HepG2 (cell line): ENCODE measurements around the gene ACP2. TPM values are rescaled to one million over a fixed set of nuclear protein-coding genes. Genes with fewer than 3 reads are reported as not detected.
A peak's percentile ranks its signal among the peaks of the same experiment; 100 is the strongest.

Experiments used
- ATAC-seq: fragments of 200-7000 bp; cut with Tn5 transposase; 3 replicates; pipeline ENCODE4 v1.9.1; 2020; ENCODE audit warnings: mild to moderate bottlenecking, moderate library complexity
- BruUV-seq: library from RNA; stranded (reverse); fragments of 400-500 nt; replicated peaks from 2 replicates; lab custom pipeline; 2021; lab: Mats Ljungman, UMichigan
- CTCF ChIA-PET: fragments of 300-600 bp; formaldehyde crosslinking; extraction: SDS; loops from one replicate; lab custom pipeline; 2021; ENCODE audit warnings: low total read pairs, inconsistent platforms, low intra/inter-chr PET ratio; lab: Yijun Ruan, JAX
- POLR2A ChIA-PET: fragments of 350-600 bp; sonication (Branson Sonifier 250); formaldehyde crosslinking; loops from one replicate; lab custom pipeline; 2020; ENCODE audit warnings: antibody characterized with exemption, inconsistent platforms; lab: Yijun Ruan, JAX
- DNase-seq: peaks from one replicate; pipeline ENCODE4 v3.0.0-alpha.2; 2015; ENCODE audit warnings: low spot score
- FAIRE-seq: peaks from 3 replicates; lab custom pipeline; 2011; peaks lifted over from hg19 to GRCh38; lab: Jason Lieb, UNC
- H2AFZ ChIP-seq: one replicate; pipeline ENCODE4 v1.6.1; 2011; ENCODE audit warnings: low read length, inconsistent platforms
- H3K27ac ChIP-seq: fragments of 300-600 bp; 3 replicates; pipeline ENCODE4 v1.8.0; 2011; ENCODE audit warnings: mixed run types, mild to moderate bottlenecking, mixed read lengths, low read length, inconsistent platforms; ENCODE audit not compliant: insufficient read depth; ENCODE audit errors: extremely low read length
- H3K27me3 ChIP-seq, 2 experiments: fragments of 200-600 bp in 1 of 2; 2 replicates in 1 of 2; 3 replicates in 1 of 2; pipeline versions ENCODE4 v1.6.0 to v1.8.0; 2011; ENCODE audit warnings: low read length in 2 of 2, mild to moderate bottlenecking in 2 of 2, moderate library complexity in 2 of 2, inconsistent platforms in 1 of 2; ENCODE audit not compliant: insufficient read depth in 2 of 2, control insufficient read depth in 1 of 2
- H3K36me3 ChIP-seq, 2 experiments: fragments of 200-600 bp in 1 of 2; replicated peaks in 1 of 2; 2 replicates in 1 of 2; 3 replicates in 1 of 2; pipeline versions ENCODE4 v1.5.1 to v1.8.0; 2011; ENCODE audit warnings: low read length in 2 of 2, inconsistent platforms in 1 of 2; ENCODE audit not compliant: insufficient read depth in 2 of 2, control insufficient read depth in 1 of 2
- H3K4me1 ChIP-seq: 2 replicates; pipeline ENCODE4 v1.5.1; 2012; ENCODE audit warnings: low read length, inconsistent platforms; ENCODE audit not compliant: insufficient read depth
- H3K4me2 ChIP-seq: 2 replicates; pipeline ENCODE4 v1.6.0; 2011; ENCODE audit warnings: low read depth, low read length, inconsistent platforms
- H3K4me3 ChIP-seq, 3 experiments: fragments of 200-600 bp in 1 of 3; sonication (generic), shearing (Covaris generic) in 1 of 3; replicated peaks in 1 of 3; 2 replicates each; pipeline ENCODE4 v1.5.1; 2011 to 2016; ENCODE audit warnings: low read length in 3 of 3, inconsistent platforms in 2 of 3, low read depth in 2 of 3, mild to moderate bottlenecking in 2 of 3, control low read depth in 1 of 3, mixed read lengths in 1 of 3; ENCODE audit not compliant: insufficient read depth in 1 of 3
- H3K79me2 ChIP-seq: one replicate; pipeline ENCODE4 v1.6.1; 2011; ENCODE audit warnings: low read length, inconsistent platforms; ENCODE audit not compliant: insufficient read depth
- H3K9ac ChIP-seq: 2 replicates; pipeline ENCODE4 v1.6.0; 2011; ENCODE audit warnings: mild to moderate bottlenecking, low read depth, low read length, inconsistent platforms; ENCODE audit not compliant: insufficient read depth
- H3K9me3 ChIP-seq: 2 replicates; pipeline ENCODE4 v1.5.1; 2012; ENCODE audit warnings: mild to moderate bottlenecking, low read length
- H4K20me1 ChIP-seq: 2 replicates; pipeline ENCODE4 v1.6.0; 2011; ENCODE audit warnings: inconsistent platforms, mild to moderate bottlenecking, low read length, moderate library complexity; ENCODE audit not compliant: insufficient read depth
- DNMT1 ChIP-seq: sonication (generic); formaldehyde crosslinking; IDR thresholded peaks from 2 replicates; pipeline ENCODE4 v1.5.1; 2020; ENCODE audit warnings: mild to moderate bottlenecking, missing genetic modification reagents
- FOXO1 ChIP-seq: sonication (generic); formaldehyde crosslinking; IDR thresholded peaks from 2 replicates; pipeline ENCODE4 v1.4.0; 2020; ENCODE audit warnings: missing genetic modification reagents
- GTF2F1 ChIP-seq: fragments of 150-350 bp; IDR thresholded peaks from 2 replicates; pipeline ENCODE4 v1.6.1; 2014; ENCODE audit warnings: low read length
- KDM5B ChIP-seq: sonication (generic); formaldehyde crosslinking; IDR thresholded peaks from 2 replicates; pipeline ENCODE4 v1.4.0; 2020; ENCODE audit warnings: missing genetic modification reagents, mild to moderate bottlenecking, borderline replicate concordance
- SSRP1 ChIP-seq: IDR thresholded peaks from 2 replicates; pipeline ENCODE4 v1.6.1; 2016; ENCODE audit warnings: control low read depth
- TARDBP ChIP-seq: sonication (generic); formaldehyde crosslinking; IDR thresholded peaks from 2 replicates; pipeline ENCODE4 v1.8.0; 2022; ENCODE audit warnings: mild to moderate bottlenecking, missing genetic modification reagents
- TCF7 ChIP-seq: sonication (generic); IDR thresholded peaks from 2 replicates; pipeline ENCODE4 v1.6.1; 2016; ENCODE audit warnings: antibody characterized with exemption, low read depth
- ZC3H13 ChIP-seq: sonication (generic); formaldehyde crosslinking; IDR thresholded peaks from 2 replicates; pipeline ENCODE4 v1.8.1; 2023; ENCODE audit warnings: mild to moderate bottlenecking, missing genetic modification reagents, moderate library complexity
- ZFX ChIP-seq: sonication (generic); formaldehyde crosslinking; IDR thresholded peaks from 2 replicates; pipeline ENCODE4 v1.4.0; 2020; ENCODE audit warnings: mild to moderate bottlenecking, low read depth, missing genetic modification reagents, moderate library complexity
- ZNF121 ChIP-seq: sonication (generic); formaldehyde crosslinking; IDR thresholded peaks from 2 replicates; pipeline ENCODE4 v1.5.0; 2020; ENCODE audit warnings: mild to moderate bottlenecking, missing genetic modification reagents
- ZNF556 ChIP-seq: sonication (generic); formaldehyde crosslinking; IDR thresholded peaks from 2 replicates; pipeline ENCODE4 v1.4.0; 2020; ENCODE audit warnings: mild to moderate bottlenecking, missing genetic modification reagents, borderline replicate concordance
- ZNF788 ChIP-seq: sonication (generic); formaldehyde crosslinking; IDR thresholded peaks from 2 replicates; pipeline ENCODE4 v1.5.0; 2020; ENCODE audit warnings: mild to moderate bottlenecking, missing genetic modification reagents, borderline replicate concordance
- WGBS: methylation state at CpG from one replicate; pipeline ENCODE4 v1.1.6; 2017; ENCODE audit warnings: low lambda C conversion rate; 5-methylcytosine and 5-hydroxymethylcytosine counted together
- in situ Hi-C: cut with HindIII; loops from 2 replicates; pipeline ENCODE4 v1.10.0; 2017; ENCODE audit warnings: low pct_unique_long_range_greater_than_20kb; ENCODE audit not compliant: extremely low pct_ligation_motif_present
- intact Hi-C: fragments of 100-400 bp; cut with micrococcal nuclease; formaldehyde crosslinking; loops from one replicate; pipeline ENCODE4 v1.10.0; 2022; ENCODE audit not compliant: unreplicated experiment
- polyA plus RNA-seq, 8 experiments: library from polyadenylated mRNA; depleted of rRNA in 3 of 8; stranded (reverse) in 7 of 8; unstranded in 1 of 8; fragments of >200 nt; fragmentation: Illumina TruSeq in 4 of 8; extraction: Trizol in 4 of 8; gene quantifications; 2 replicates each; pipeline versions ENCODE4 v1.2.1 to v1.2.3, GENCODE V29; 2011 to 2016; ENCODE audit warnings: low read depth in 4 of 8, missing spikeins in 1 of 8, mixed read lengths in 1 of 8; ENCODE audit not compliant: insufficient read depth in 1 of 8
- total RNA-seq, 5 experiments: library from RNA; depleted of rRNA; stranded (reverse); fragments of >200 nt; fragmentation: Illumina TruSeq; extraction: Trizol; gene quantifications; 2 replicates each; pipeline ENCODE4 v1.2.3, GENCODE V29; 2016; ENCODE audit warnings: low read depth in 1 of 5
- TF ChIP-seq, protein P1 (sequence below): sonication (generic); formaldehyde crosslinking; IDR thresholded peaks from 2 replicates; pipeline ENCODE4 v1.9.0; 2021; ENCODE audit warnings: missing genetic modification reagents, borderline replicate concordance

Gene ACP2
- total and polyA plus RNA-seq, 2 of the 13 experiments (the other 11 are each of a cell fraction or from before 2014, with no cell fraction given), result 17.7 to 20.2 TPM

DNA sequence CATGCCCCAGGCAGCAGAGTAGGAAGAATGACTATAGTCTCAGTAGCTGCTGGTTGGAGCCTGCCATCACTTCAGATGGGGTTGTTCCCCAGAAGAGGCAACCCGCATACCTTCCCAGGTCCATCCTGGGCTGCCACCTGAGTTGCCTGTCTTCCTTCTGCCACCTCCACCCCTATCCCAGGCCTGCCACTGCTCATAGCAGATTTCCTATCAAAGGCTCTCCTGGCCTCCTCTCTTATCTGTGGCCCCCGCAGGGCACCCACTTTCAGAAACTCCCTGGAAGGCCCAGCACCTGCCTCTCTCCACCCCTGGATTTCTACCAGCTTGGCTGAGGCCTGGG is 8.5 kb upstream of the ACP2 start (continued):
- TF ChIP-seq, protein P1, sequence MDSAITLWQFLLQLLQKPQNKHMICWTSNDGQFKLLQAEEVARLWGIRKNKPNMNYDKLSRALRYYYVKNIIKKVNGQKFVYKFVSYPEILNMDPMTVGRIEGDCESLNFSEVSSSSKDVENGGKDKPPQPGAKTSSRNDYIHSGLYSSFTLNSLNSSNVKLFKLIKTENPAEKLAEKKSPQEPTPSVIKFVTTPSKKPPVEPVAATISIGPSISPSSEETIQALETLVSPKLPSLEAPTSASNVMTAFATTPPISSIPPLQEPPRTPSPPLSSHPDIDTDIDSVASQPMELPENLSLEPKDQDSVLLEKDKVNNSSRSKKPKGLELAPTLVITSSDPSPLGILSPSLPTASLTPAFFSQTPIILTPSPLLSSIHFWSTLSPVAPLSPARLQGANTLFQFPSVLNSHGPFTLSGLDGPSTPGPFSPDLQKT (CRISPR knock-in tag), result no peak

GRCh38 chr11:47256374-47256773 is 7.8 kb upstream of the ACP2 start:
- H3K9ac ChIP-seq, result no peak overlapping the region
- H3K4me3 ChIP-seq, result no peak overlapping the region
- no TSS peak for BruUV-seq
- in situ Hi-C loops (no loop called here), intact Hi-C loops (no loop called here)
- H3K79me2 ChIP-seq, result peaks cover 23% of the 10 kb centered on the region
- H2AFZ ChIP-seq, result no peak overlapping the region
- TF ChIP-seq ZNF121 (CRISPR knock-in tag), result peak; percentile 52; the same call in 1 of the 2 replicates
- no peak for TF ChIP-seq TCF7
- FAIRE-seq (no peak), ATAC-seq (no peak), DNase-seq (no peak)
- POLR2A ChIA-PET, result interaction anchor here (1.4 to 4.3 kb wide), 6 partner anchors 8 to 78 kb away, joined by 8 to 106 read pairs (median 42); partner anchors contain the start of genes ACP2, ARFGAP2, DDB2 and PACSIN3
- peaks cover 82% of the 10 kb centered on the region for H3K4me1 ChIP-seq
- H3K4me2 ChIP-seq, result no peak overlapping the region
- no peaks in the 10 kb centered on the region for H3K9me3 ChIP-seq
- CTCF ChIA-PET, result no interaction called here
- 90% methylated on average over 6 of the region's 6 CpGs for WGBS
- H3K36me3 ChIP-seq, result no peaks in the 10 kb centered on the region; a peak in 1 of 5 replicates
- H3K27ac ChIP-seq, result peak overlapping the region; percentile 87
- no peaks in the 10 kb centered on the region for H3K27me3 ChIP-seq
- no peaks in the 10 kb centered on the region for H4K20me1 ChIP-seq

DNA sequence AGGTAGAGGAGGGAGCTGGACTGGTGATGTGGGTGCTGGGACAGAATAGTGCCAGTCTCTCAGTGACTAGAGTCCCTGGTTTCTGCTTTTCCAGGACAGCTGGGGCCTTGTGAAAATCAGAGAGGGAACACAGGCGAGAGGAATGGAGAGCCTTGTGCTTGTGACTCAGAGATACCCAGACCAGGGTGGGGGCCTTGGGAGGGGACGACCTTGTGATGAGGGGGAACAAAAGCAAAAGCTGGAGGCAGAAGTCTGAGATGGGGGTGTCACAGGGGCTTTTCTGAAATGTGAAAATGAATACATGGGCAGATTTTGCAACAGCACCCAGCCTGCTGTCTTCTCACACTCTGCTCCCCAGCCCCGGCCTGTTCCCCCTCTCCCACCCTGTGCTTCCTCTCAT is 5.8 kb upstream of the ACP2 start:
- POLR2A ChIA-PET, result interaction anchor here (1.0 to 4.4 kb wide), 9 partner anchors 10 to 76 kb away, joined by 3 to 54 read pairs (median 7); partner anchors contain the start of gene DDB2
- ATAC-seq, result peak; percentile 17
- H2AFZ ChIP-seq, result no peak overlapping the region
- CTCF ChIA-PET, result no interaction called here
- no peaks in the 10 kb centered on the region for H3K36me3 ChIP-seq
- peak overlapping the region; percentile 87 for H3K27ac ChIP-seq
- H3K79me2 ChIP-seq, result peaks cover 34% of the 10 kb centered on the region
- intact Hi-C loops, result loop anchor here (2.0 kb wide), 1 partner anchor 70 kb away; no protein-coding TSS in a partner anchor
- H3K4me1 ChIP-seq, result peaks cover 90% of the 10 kb centered on the region
- H4K20me1 ChIP-seq, result no peaks in the 10 kb centered on the region
- in situ Hi-C loops, result no loop called here
- peak overlapping the region; percentile 40 to 59 (median 43); a peak in 5 of 6 replicates for H3K4me3 ChIP-seq
- H3K9me3 ChIP-seq, result no peaks in the 10 kb centered on the region
- no TSS peak for BruUV-seq
- DNase-seq, result no peak
- peak overlapping the region; percentile 73 for H3K9ac ChIP-seq
- TF ChIP-seq ZFX (peak; percentile 1; the same call in 1 of the 2 replicates), FOXO1 (CRISPR knock-in tag) (no peak), ZNF556 (CRISPR knock-in tag) (0 out of 2 replicates have a peak, but pooled peaks have one; percentile 8), GTF2F1 (no peak), TARDBP (no peak), DNMT1 (CRISPR knock-in tag) (no peak), SSRP1 (CRISPR knock-in tag) (no peak), KDM5B (CRISPR knock-in tag) (0 out of 2 replicates have a peak, but pooled peaks have one; percentile 40), ZNF788 (CRISPR knock-in tag) (peak; percentile 16; the same call in 1 of the 2 replicates), ZC3H13 (CRISPR knock-in tag) (peak; percentile 49; the same call in 1 of the 2 replicates)
- no peaks in the 10 kb centered on the region; a peak in 1 of 5 replicates for H3K27me3 ChIP-seq
- WGBS, result 11% methylated on average over 3 of the region's 3 CpGs
- no peak for FAIRE-seq
- H3K4me2 ChIP-seq, result peak overlapping the region; percentile 95
